Smooth muscle cell (in vitro differentiated cells): Measurements from ENCODE around the gene BTBD9. TPM values are rescaled to one million over a fixed set of nuclear protein-coding genes. Genes with fewer than 3 reads are reported as not detected.

Experiments
- DNase-seq: peaks from one replicate; lab custom pipeline; 2025; ENCODE audit not compliant: unreplicated experiment; lab: John Stamatoyannopoulos, UW
- H2AFZ ChIP-seq: fragments of 200-600 bp; sonication (generic); 2 replicates; pipeline ENCODE4 v1.6.0; 2016; ENCODE audit warnings: antibody characterized with exemption, low read depth, mild to moderate bottlenecking
- H3F3A ChIP-seq: fragments of 200-600 bp; sonication (generic); 2 replicates; pipeline ENCODE4 v1.6.0; 2017; ENCODE audit warnings: antibody characterized with exemption, low read depth
- H3K27ac ChIP-seq: fragments of 200-600 bp; sonication (generic); 2 replicates; pipeline ENCODE4 v1.5.1; 2016; ENCODE audit warnings: low read depth, mild to moderate bottlenecking
- H3K27me3 ChIP-seq: fragments of 200-600 bp; sonication (generic); 2 replicates; pipeline ENCODE4 v1.6.1; 2016; ENCODE audit warnings: low read depth, mild to moderate bottlenecking
- H3K36me3 ChIP-seq: fragments of 200-600 bp; sonication (generic); 2 replicates; pipeline ENCODE4 v1.5.1; 2016; ENCODE audit warnings: low read depth
- H3K4me1 ChIP-seq: fragments of 200-600 bp; sonication (generic); 2 replicates; pipeline ENCODE4 v1.5.1; 2016; ENCODE audit warnings: low read depth
- H3K4me2 ChIP-seq: fragments of 200-600 bp; sonication (generic); 2 replicates; pipeline ENCODE4 v1.6.0; 2016; ENCODE audit warnings: mild to moderate bottlenecking
- H3K4me3 ChIP-seq: fragments of 200-600 bp; sonication (generic); 2 replicates; pipeline ENCODE4 v1.5.1; 2016; ENCODE audit warnings: mild to moderate bottlenecking
- H3K79me2 ChIP-seq: fragments of 200-600 bp; sonication (generic); 2 replicates; pipeline ENCODE4 v1.6.0; 2016; ENCODE audit warnings: low read depth, mild to moderate bottlenecking
- H3K9ac ChIP-seq: fragments of 200-600 bp; sonication (generic); 2 replicates; pipeline ENCODE4 v1.6.0; 2016; ENCODE audit warnings: low read depth
- H3K9me3 ChIP-seq: fragments of 200-600 bp; sonication (generic); replicated peaks from 2 replicates; pipeline ENCODE4 v1.5.1; 2016; ENCODE audit warnings: low read depth
- H4K20me1 ChIP-seq: fragments of 200-600 bp; sonication (generic); 2 replicates; pipeline ENCODE4 v1.6.0; 2016; ENCODE audit warnings: low read depth
- WGBS: methylation state at CpG from one replicate; pipeline ENCODE4 v1.1.7; 2016; ENCODE audit warnings: low lambda C conversion rate; 5-methylcytosine and 5-hydroxymethylcytosine counted together
- polyA plus RNA-seq: library from polyadenylated mRNA; unstranded; fragments of >200 nt; fragmentation: Nextera tagmentation; extraction: Ambion mirVana; gene quantifications from 2 replicates; pipeline ENCODE4 v1.2.1, GENCODE V29; 2016
- total RNA-seq: library from RNA; depleted of rRNA; stranded (reverse); fragments of >200 nt; gene quantifications from 2 replicates; pipeline ENCODE4 v1.2.3, GENCODE V29; 2014
- TF ChIP-seq, protein P1 (sequence below): fragments of 200-600 bp; sonication (generic); IDR thresholded peaks from 2 replicates; pipeline ENCODE4 v1.5.1; 2017; ENCODE audit warnings: borderline replicate concordance, mild to moderate bottlenecking, antibody characterized with exemption; ENCODE audit not compliant: insufficient read depth, poor library complexity, severe bottlenecking

Gene BTBD9
- total and polyA plus RNA-seq, 2 experiments from 2014 or later: 5.6 to 12.5 TPM

- DNase-seq: no peak
- no peaks in the 10 kb centered on the region for H3K9me3 ChIP-seq
- H3K36me3 ChIP-seq: no peaks in the 10 kb centered on the region
- H3K4me3 ChIP-seq: no peak overlapping the region
- H3K4me1 ChIP-seq: no peaks in the 10 kb centered on the region
- H2AFZ ChIP-seq: no peak overlapping the region
- 55% methylated on average over 5 of the region's 5 CpGs for WGBS
- H3K4me2 ChIP-seq: no peak overlapping the region
- H3K27me3 ChIP-seq: no peaks in the 10 kb centered on the region
- no peaks in the 10 kb centered on the region for H3F3A ChIP-seq
- no peaks in the 10 kb centered on the region for H3K79me2 ChIP-seq
- no peak overlapping the region for H3K9ac ChIP-seq
- H4K20me1 ChIP-seq: peaks cover 19% of the 10 kb centered on the region
- no peak overlapping the region for H3K27ac ChIP-seq
- TF ChIP-seq, protein P1, sequence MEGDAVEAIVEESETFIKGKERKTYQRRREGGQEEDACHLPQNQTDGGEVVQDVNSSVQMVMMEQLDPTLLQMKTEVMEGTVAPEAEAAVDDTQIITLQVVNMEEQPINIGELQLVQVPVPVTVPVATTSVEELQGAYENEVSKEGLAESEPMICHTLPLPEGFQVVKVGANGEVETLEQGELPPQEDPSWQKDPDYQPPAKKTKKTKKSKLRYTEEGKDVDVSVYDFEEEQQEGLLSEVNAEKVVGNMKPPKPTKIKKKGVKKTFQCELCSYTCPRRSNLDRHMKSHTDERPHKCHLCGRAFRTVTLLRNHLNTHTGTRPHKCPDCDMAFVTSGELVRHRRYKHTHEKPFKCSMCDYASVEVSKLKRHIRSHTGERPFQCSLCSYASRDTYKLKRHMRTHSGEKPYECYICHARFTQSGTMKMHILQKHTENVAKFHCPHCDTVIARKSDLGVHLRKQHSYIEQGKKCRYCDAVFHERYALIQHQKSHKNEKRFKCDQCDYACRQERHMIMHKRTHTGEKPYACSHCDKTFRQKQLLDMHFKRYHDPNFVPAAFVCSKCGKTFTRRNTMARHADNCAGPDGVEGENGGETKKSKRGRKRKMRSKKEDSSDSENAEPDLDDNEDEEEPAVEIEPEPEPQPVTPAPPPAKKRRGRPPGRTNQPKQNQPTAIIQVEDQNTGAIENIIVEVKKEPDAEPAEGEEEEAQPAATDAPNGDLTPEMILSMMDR: no peak
Observed at GRCh38 chr6:38499529-38500096, 140.1 kb downstream of the BTBD9 start.

DNA sequence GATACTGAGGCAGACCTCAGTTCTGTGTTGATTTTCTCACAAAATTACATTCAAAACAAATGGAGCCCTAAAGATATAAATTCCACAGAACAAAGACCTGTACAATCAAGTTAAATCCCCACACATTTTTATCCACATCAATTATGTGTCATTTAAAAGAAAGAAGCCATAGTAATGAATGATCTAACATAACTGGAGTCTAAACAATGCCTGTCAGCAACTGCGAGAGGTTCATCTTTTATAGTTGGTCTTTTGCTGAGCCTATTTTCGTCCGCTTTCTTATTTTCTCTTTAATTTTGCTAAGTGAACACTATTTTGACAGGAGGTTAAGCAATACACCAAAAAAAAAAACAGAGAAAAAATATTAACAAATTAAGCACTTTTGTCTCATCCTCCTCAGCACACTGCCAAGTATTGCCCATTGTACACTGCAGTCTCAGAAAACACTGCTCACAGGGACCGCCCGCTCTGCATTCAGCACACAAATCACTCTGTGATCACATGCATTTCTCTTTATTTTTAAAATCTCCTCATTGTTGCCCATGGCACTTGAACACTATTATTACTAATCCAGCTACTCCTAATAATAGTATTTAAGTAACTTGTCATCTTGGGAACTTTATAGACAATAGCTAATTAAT lies 140.8 kb downstream of the BTBD9 start:
- no peaks in the 10 kb centered on the region for H3K9me3 ChIP-seq
- H3K36me3 ChIP-seq: no peaks in the 10 kb centered on the region
- DNase-seq: no peak
- no peak overlapping the region for H3K9ac ChIP-seq
- 77% methylated on average over 5 of the region's 5 CpGs for WGBS
- no peak overlapping the region for H3K4me2 ChIP-seq
- H3F3A ChIP-seq: no peaks in the 10 kb centered on the region
- no peaks in the 10 kb centered on the region for H3K79me2 ChIP-seq
- no peaks in the 10 kb centered on the region for H3K27me3 ChIP-seq
- no peaks in the 10 kb centered on the region for H3K4me1 ChIP-seq
- H2AFZ ChIP-seq: no peak overlapping the region
- TF ChIP-seq, protein P1: no peak
- no peak overlapping the region for H3K27ac ChIP-seq
- H4K20me1 ChIP-seq: peaks cover 19% of the 10 kb centered on the region
- H3K4me3 ChIP-seq: no peak overlapping the region

GRCh38 chr6:38498085-38498484 lies 141.6 kb downstream of the BTBD9 start:
- H3K4me1 ChIP-seq: no peaks in the 10 kb centered on the region
- H3K9ac ChIP-seq: no peak overlapping the region
- no peaks in the 10 kb centered on the region for H3F3A ChIP-seq
- H3K36me3 ChIP-seq: no peaks in the 10 kb centered on the region
- H3K27me3 ChIP-seq: no peaks in the 10 kb centered on the region
- H3K27ac ChIP-seq: no peak overlapping the region
- no peak overlapping the region for H2AFZ ChIP-seq
- TF ChIP-seq, protein P1: no peak
- H3K4me3 ChIP-seq: no peak overlapping the region
- no peaks in the 10 kb centered on the region for H3K79me2 ChIP-seq
- no peak for DNase-seq
- H4K20me1 ChIP-seq: peaks cover 19% of the 10 kb centered on the region
- 88% methylated on average over 1 of the region's 1 CpG for WGBS
- H3K4me2 ChIP-seq: no peak overlapping the region
- H3K9me3 ChIP-seq: no peaks in the 10 kb centered on the region

GRCh38 chr6:38497546-38497945 lies 142.2 kb downstream of the BTBD9 start:
- no peak overlapping the region for H3K4me2 ChIP-seq
- no peaks in the 10 kb centered on the region for H3K36me3 ChIP-seq
- no peaks in the 10 kb centered on the region for H3K27me3 ChIP-seq
- H3K9ac ChIP-seq: no peak overlapping the region
- H3K4me3 ChIP-seq: no peak overlapping the region
- TF ChIP-seq, protein P1: no peak
- H4K20me1 ChIP-seq: peaks cover 19% of the 10 kb centered on the region
- no peak overlapping the region for H2AFZ ChIP-seq
- H3K4me1 ChIP-seq: no peaks in the 10 kb centered on the region
- 94% methylated on average over 2 of the region's 2 CpGs for WGBS
- H3K27ac ChIP-seq: no peak overlapping the region
- no peaks in the 10 kb centered on the region for H3K79me2 ChIP-seq
- DNase-seq: no peak
- H3K9me3 ChIP-seq: no peaks in the 10 kb centered on the region
- H3F3A ChIP-seq: no peaks in the 10 kb centered on the region
